COLO829 (cell line): ENCODE data around the gene EID1.
"Not testable (repeated sequence)": the region's sequence is repeated elsewhere in the genome, so short reads cannot be mapped to it uniquely, and the experiment has no call there.

Source experiments
- DNase-seq: peaks from one replicate; pipeline ENCODE4 v3.0.0; 2012; ENCODE audit warnings: low spot score

Gene EID1

GRCh38 chr15:48869966-48870365 lies 8.0 kb upstream of the EID1 start:
- no peak for DNase-seq

GRCh38 chr15:48871542-48871941 lies 6.4 kb upstream of the EID1 start:
- DNase-seq, result no peak

- DNase-seq, result no peak
Measured at GRCh38 chr15:48872632-48873031, 5.3 kb upstream of the EID1 start.

- DNase-seq, result no peak
Measured at GRCh38 chr15:48875241-48875960, 2.5 kb upstream of the EID1 start.

GRCh38 chr15:48876057-48876456 lies 1.9 kb upstream of the EID1 start:
- DNase-seq, result no peak

GRCh38 chr15:48880070-48880634 lies 2.2 kb downstream of the EID1 start:
- no peak for DNase-seq

- no peak for DNase-seq
Measured at GRCh38 chr15:48883699-48884098, 5.8 kb downstream of the EID1 start.

GRCh38 chr15:48887144-48887543 lies 9.2 kb downstream of the EID1 start:
- no peak for DNase-seq

- no peak for DNase-seq
Measured at GRCh38 chr15:48888191-48888590, 10.3 kb downstream of the EID1 start.

- DNase-seq, result no peak
Measured at GRCh38 chr15:48888836-48889235, 10.9 kb downstream of the EID1 start.

GRCh38 chr15:48889925-48890324 lies 12.0 kb downstream of the EID1 start:
- no peak for DNase-seq

- DNase-seq, result no peak
Measured at GRCh38 chr15:48890375-48890972, 12.5 kb downstream of the EID1 start.

- DNase-seq, result no peak
Measured at GRCh38 chr15:48891232-48891765, 13.4 kb downstream of the EID1 start.

- no peak for DNase-seq
Measured at GRCh38 chr15:48893311-48893710, 15.4 kb downstream of the EID1 start.

- peak; percentile 81 for DNase-seq
Measured at GRCh38 chr15:48896869-48897814, 19.2 kb downstream of the EID1 start.

GRCh38 chr15:48898032-48898431 lies 20.1 kb downstream of the EID1 start:
- DNase-seq, result no peak

GRCh38 chr15:48898446-48898845 lies 20.5 kb downstream of the EID1 start:
- DNase-seq, result no peak

- no peak for DNase-seq
Measured at GRCh38 chr15:48899793-48900192, 21.9 kb downstream of the EID1 start.

GRCh38 chr15:48904758-48905157 lies 26.8 kb downstream of the EID1 start:
- DNase-seq, result no peak

GRCh38 chr15:48905216-48905615 lies 27.3 kb downstream of the EID1 start:
- DNase-seq, result no peak

- no peak for DNase-seq
Measured at GRCh38 chr15:48905847-48906246, 27.9 kb downstream of the EID1 start.

GRCh38 chr15:48909313-48909712 lies 31.4 kb downstream of the EID1 start:
- not testable (repeated sequence) for DNase-seq
